Gastroesophageal sphincter (tissue), 4 donors: ENCODE data around the gene OTC. TPM values are rescaled to one million over a fixed set of nuclear protein-coding genes. Genes with fewer than 3 reads are reported as not detected.

ENCODE experiments used
- ATAC-seq: fragments of 150-250 bp; one replicate; pipeline ENCODE4 v1.9.1; 2016; ENCODE audit warnings: mild to moderate bottlenecking, moderate library complexity
- H3K27ac ChIP-seq, 4 donors: fragments of 200-600 bp; sonication (generic) in 3 of 4; 1 replicate in 3 of 4; 2 replicates in 1 of 4; pipeline ENCODE4 v1.5.1; 2016 to 2019
- H3K27me3 ChIP-seq: fragments of 200-600 bp; sonication (generic); one replicate; pipeline ENCODE4 v1.5.1; 2019
- H3K36me3 ChIP-seq, 2 donors: fragments of 200-600 bp; sonication (generic); one replicate each; pipeline ENCODE4 v1.5.1; 2019; ENCODE audit warnings: control low read depth in 1 of 2
- H3K4me1 ChIP-seq, 3 donors: fragments of 200-600 bp; sonication (generic); 1 replicate in 2 of 3; 2 replicates in 1 of 3; pipeline ENCODE4 v1.5.1; 2016 to 2019; ENCODE audit warnings: control low read depth in 2 of 3
- H3K4me3 ChIP-seq, 2 donors: fragments of 200-600 bp; sonication (generic); one replicate each; pipeline ENCODE4 v1.5.1; 2019; ENCODE audit warnings: mild to moderate bottlenecking in 1 of 2, moderate library complexity in 1 of 2
- H3K9me3 ChIP-seq, 3 donors: fragments of 200-600 bp; sonication (generic); one replicate each; pipeline ENCODE4 v1.5.1; 2017 to 2019; ENCODE audit warnings: control low read depth in 2 of 3
- CTCF ChIP-seq, 4 experiments: fragments of 200-600 bp in 2 of 4; fragments of 450-650 bp in 2 of 4; sonication (generic) in 1 of 4; IDR thresholded peaks; one replicate each; pipeline ENCODE4 v1.5.1; 2017 to 2019; ENCODE audit warnings: antibody characterized with exemption in 4 of 4, mild to moderate bottlenecking in 2 of 4, moderate library complexity in 2 of 4
- EP300 ChIP-seq: sonication (generic); formaldehyde crosslinking; IDR thresholded peaks from one replicate; pipeline ENCODE4 v1.6.1; 2017; ENCODE audit warnings: antibody characterized with exemption, mild to moderate bottlenecking
- POLR2A ChIP-seq, 2 donors: fragments of 450-650 bp; IDR thresholded peaks; one replicate each; pipeline ENCODE4 v1.6.1; 2017; ENCODE audit warnings: antibody characterized with exemption in 2 of 2, mild to moderate bottlenecking in 2 of 2, moderate library complexity in 1 of 2
- POLR2AphosphoS5 ChIP-seq: sonication (generic); formaldehyde crosslinking; IDR thresholded peaks from one replicate; pipeline ENCODE4 v1.6.1; 2017; ENCODE audit warnings: antibody characterized with exemption
- WGBS, 2 donors: methylation state at CpG; one replicate each; pipeline ENCODE4 v1.1.5; 2018; ENCODE audit warnings: low coverage in 1 of 2; 5-methylcytosine and 5-hydroxymethylcytosine counted together
- total RNA-seq, 4 donors: library from RNA; depleted of rRNA; stranded (reverse); fragments of >200 nt; gene quantifications; one replicate each; pipeline ENCODE4 v1.1.0, GENCODE V29; 2016

Gene OTC
- total RNA-seq, 4 donors from 2014 or later, result 0.67 to 0.94 TPM; not detected in 2

GRCh38 chrX:38347136-38347535 lies 5.3 kb upstream of the OTC start:
- 79% methylated on average over 2 of the region's 2 CpGs; no CpG with 5 or more reads in 1 of the 2 donors for WGBS, 2 donors
- no peak for TF ChIP-seq POLR2A (IDR thresholded peaks at IDR 0.05)
- TF ChIP-seq EP300, result no peak
- TF ChIP-seq POLR2AphosphoS5, result no peak
- Histone ChIP-seq H3K36me3 (no peaks in the 10 kb centered on the region), H3K27me3 (no peaks in the 10 kb centered on the region), H3K9me3 (no peaks in the 10 kb centered on the region), H3K4me1 (no peaks in the 10 kb centered on the region), H3K4me3 (no peak overlapping the region), H3K27ac (no peak overlapping the region)
- no peak for ATAC-seq

- no peak for ATAC-seq
- TF ChIP-seq CTCF (IDR thresholded peaks at IDR 0.05) (no peak), POLR2A (IDR thresholded peaks at IDR 0.05) (no peak), EP300 (no peak), POLR2AphosphoS5 (no peak)
- no peak overlapping the region for H3K27ac ChIP-seq
Measured at GRCh38 chrX:38351346-38351745, 1.1 kb upstream of the OTC start.

GRCh38 chrX:38356401-38356800 lies 4.0 kb downstream of the OTC start:
- Histone ChIP-seq H3K4me3 (no peak overlapping the region), H3K4me1 (no peaks in the 10 kb centered on the region), H3K27me3 (no peaks in the 10 kb centered on the region), H3K27ac (no peak overlapping the region), H3K9me3 (no peaks in the 10 kb centered on the region), H3K36me3 (no peaks in the 10 kb centered on the region)
- no peak for ATAC-seq
- TF ChIP-seq CTCF (IDR thresholded peaks at IDR 0.05) (no peak), POLR2AphosphoS5 (no peak), EP300 (no peak), POLR2A (IDR thresholded peaks at IDR 0.05) (no peak)
- 83% methylated on average over 1 of the region's 8 CpGs; no CpG with 5 or more reads in 1 of the 2 donors for WGBS, 2 donors

More at GRCh38 chrX:38351346-38351745, 1.1 kb upstream of the OTC start:
- H3K27me3 ChIP-seq, result no peaks in the 10 kb centered on the region
- 60 to 68% methylated on average over 1 to 3 of the region's 3 CpGs for WGBS, 2 donors
- H3K4me3 ChIP-seq, result no peak overlapping the region
- H3K36me3 ChIP-seq, result no peaks in the 10 kb centered on the region
- no peaks in the 10 kb centered on the region for H3K4me1 ChIP-seq
- no peaks in the 10 kb centered on the region for H3K9me3 ChIP-seq

- H3K36me3 ChIP-seq, result no peaks in the 10 kb centered on the region
- ATAC-seq, result no peak
- TF ChIP-seq POLR2AphosphoS5 (no peak), EP300 (no peak), CTCF (IDR thresholded peaks at IDR 0.05) (no peak), POLR2A (IDR thresholded peaks at IDR 0.05) (no peak)
- H3K4me3 ChIP-seq, result no peak overlapping the region
- H3K27ac ChIP-seq, result no peak overlapping the region
- 43 to 62% methylated on average over 3 of the region's 4 CpGs for WGBS, 2 donors
- no peaks in the 10 kb centered on the region for H3K9me3 ChIP-seq
- H3K4me1 ChIP-seq, result no peaks in the 10 kb centered on the region
- H3K27me3 ChIP-seq, result no peaks in the 10 kb centered on the region
Measured at GRCh38 chrX:38357747-38358673, 5.6 kb downstream of the OTC start.

GRCh38 chrX:38363046-38363445 lies 10.6 kb downstream of the OTC start:
- H3K9me3 ChIP-seq, result no peaks in the 10 kb centered on the region
- no peaks in the 10 kb centered on the region for H3K27me3 ChIP-seq
- TF ChIP-seq POLR2A (IDR thresholded peaks at IDR 0.05), result no peak
- no peak for TF ChIP-seq CTCF (IDR thresholded peaks at IDR 0.05)
- TF ChIP-seq EP300, result no peak
- no peak for TF ChIP-seq POLR2AphosphoS5
- ATAC-seq, result no peak
- no peaks in the 10 kb centered on the region for H3K36me3 ChIP-seq
- no peak overlapping the region for H3K27ac ChIP-seq
- H3K4me3 ChIP-seq, result no peak overlapping the region
- no peaks in the 10 kb centered on the region for H3K4me1 ChIP-seq
